Spleen (tissue), 11 donors: ENCODE data around the gene EMILIN1. TPM values are rescaled to one million over a fixed set of nuclear protein-coding genes. Genes with fewer than 3 reads are reported as not detected.

Source experiments
- DNase-seq: peaks from one replicate; pipeline ENCODE4 v3.0.0-alpha.2; 2020
- H3K27ac ChIP-seq, 8 donors: fragments of 200-600 bp; sonication (generic) in 7 of 8; 1 replicate in 4 of 8; 2 replicates in 4 of 8; pipeline versions ENCODE4 v1.5.0 to v1.8.0; 2016 to 2021; ENCODE audit warnings: inconsistent platforms in 4 of 8, mild to moderate bottlenecking in 4 of 8, moderate library complexity in 1 of 8
- H3K27me3 ChIP-seq, 7 donors: fragments of 200-600 bp; sonication (generic) in 6 of 7; replicated peaks in 1 of 7; 1 replicate in 4 of 7; 2 replicates in 3 of 7; pipeline versions ENCODE4 v1.5.0 to v1.8.0; 2016 to 2021; ENCODE audit warnings: inconsistent platforms in 3 of 7, mild to moderate bottlenecking in 1 of 7
- H3K36me3 ChIP-seq, 6 donors: fragments of 200-600 bp; sonication (generic) in 5 of 6; 1 replicate in 4 of 6; 2 replicates in 2 of 6; pipeline versions ENCODE4 v1.5.0 to v1.8.0; 2016 to 2021; ENCODE audit warnings: inconsistent platforms in 2 of 6
- H3K4me1 ChIP-seq, 6 donors: fragments of 200-600 bp; sonication (generic) in 5 of 6; 1 replicate in 3 of 6; 2 replicates in 3 of 6; pipeline versions ENCODE4 v1.5.0 to v1.8.0; 2016 to 2021; ENCODE audit warnings: inconsistent platforms in 3 of 6
- H3K4me3 ChIP-seq, 8 donors: fragments of 200-600 bp; sonication (generic) in 7 of 8; 1 replicate in 4 of 8; 2 replicates in 4 of 8; pipeline versions ENCODE4 v1.5.0 to v1.8.0; 2016 to 2021; ENCODE audit warnings: inconsistent platforms in 4 of 8, mild to moderate bottlenecking in 4 of 8, moderate library complexity in 2 of 8
- H3K9me3 ChIP-seq, 8 donors: fragments of 200-600 bp; sonication (generic) in 7 of 8; 1 replicate in 4 of 8; 2 replicates in 4 of 8; pipeline versions ENCODE4 v1.5.0 to v1.8.0; 2016 to 2021; ENCODE audit warnings: inconsistent platforms in 4 of 8
- CTCF ChIP-seq, 11 experiments: fragments of 200-600 bp in 7 of 11; fragments of 450-650 bp in 4 of 11; sonication (generic) in 4 of 11; IDR thresholded peaks in 8 of 11; conservative IDR thresholded peaks in 3 of 11; 1 replicate in 7 of 11; 2 replicates in 4 of 11; pipeline versions ENCODE4 v1.4.0 to v1.8.0; 2016 to 2021; ENCODE audit warnings: antibody characterized with exemption in 11 of 11, inconsistent platforms in 4 of 11, mild to moderate bottlenecking in 1 of 11
- POLR2A ChIP-seq, 3 donors: fragments of 450-650 bp; IDR thresholded peaks; one replicate each; pipeline ENCODE4 v1.5.1; 2017; ENCODE audit warnings: antibody characterized with exemption in 3 of 3, mild to moderate bottlenecking in 1 of 3
- POLR2AphosphoS5 ChIP-seq, 3 donors: sonication (generic); formaldehyde crosslinking; IDR thresholded peaks; one replicate each; pipeline ENCODE4 v1.5.1; 2017; ENCODE audit warnings: antibody characterized with exemption in 3 of 3
- WGBS, 5 donors: extraction: QIAGEN DNeasy Blood & Tissue Kit in 3 of 5; methylation state at CpG; one replicate each; pipeline versions ENCODE4 v1.1.5 to v1.1.7; 2013 to 2018; 5-methylcytosine and 5-hydroxymethylcytosine counted together
- intact Hi-C: fragments of 100-400 bp; cut with DNase I; formaldehyde crosslinking; loops from one replicate; pipeline ENCODE4 v1.15.0; 2023; ENCODE audit warnings: low total_unique reads
- polyA plus RNA-seq, 3 donors: library from polyadenylated mRNA; stranded (reverse); fragments of 200-250 nt; gene quantifications; one replicate each; pipeline ENCODE4 v1.2.1, GENCODE V29; 2013
- total RNA-seq, 7 donors: library from RNA; depleted of rRNA in 3 of 7; stranded (reverse); fragments of >200 nt in 3 of 7; fragmentation: NEBNext Ultra II Directional in 4 of 7; extraction: Animal tissue kit (Norgen Biotek cat#: 25700) in 4 of 7; gene quantifications; one replicate each; pipeline versions ENCODE4 v1.1.0 to v1.2.1, GENCODE V29; 2016 to 2021
- donor health status: healthy with polysubstance abuse.
- donor health status: DM: no; HTN: no; CAD: no; lungs with moderate emphysema.
- donor health status: DM: no; HTN: no; CAD: no.
- donor health status: Bipolar disorder and iron deficiency.
- donor health status: healthy.
- donor health status: DM: no; HTN: no; CAD: no.
- donor health status: DM: yes; HTN: yes; CAD: no.

Gene EMILIN1
- total and polyA plus RNA-seq, 10 donors = 18.3 to 152 (median 105) TPM

GRCh38 chr2:27099334-27099955, 21.0 kb downstream of the EMILIN1 start:
- no peak overlapping the region for H3K27ac ChIP-seq
- H3K9me3 ChIP-seq = no peaks in the 10 kb centered on the region
- H3K4me1 ChIP-seq = peaks cover 0 to 22% (median 14%) of the 10 kb centered on the region in 6 donors
- H3K36me3 ChIP-seq = peaks cover 0 to 3% (median 0%) of the 10 kb centered on the region in 6 donors
- no peak overlapping the region for H3K4me3 ChIP-seq
- DNase-seq = no peak
- TF ChIP-seq POLR2AphosphoS5 (IDR thresholded peaks at IDR 0.05) = no peak
- TF ChIP-seq CTCF (IDR thresholded peaks at IDR 0.05 in 8 of 11, conservative IDR thresholded peaks at IDR 0.05 in 3 of 11) = no peak
- no peak for TF ChIP-seq POLR2A (IDR thresholded peaks at IDR 0.05)
- 87 to 96% (median 94%) methylated on average over 9 to 19 of the region's 19 CpGs for WGBS, 5 donors
- H3K27me3 ChIP-seq = peaks cover 0 to 10% (median 0%) of the 10 kb centered on the region in 7 donors
- intact Hi-C loops = loop anchor here (5.0 kb wide), 2 partner anchors 93 to 178 kb away; partner anchors contain the start of gene DNAJC5G

- no peak overlapping the region for H3K27ac ChIP-seq
- peaks cover 0 to 10% (median 0%) of the 10 kb centered on the region in 7 donors for H3K27me3 ChIP-seq
- peaks cover 0 to 22% (median 14%) of the 10 kb centered on the region in 6 donors for H3K4me1 ChIP-seq
- WGBS, 5 donors = 80 to 92% (median 91%) methylated on average over 8 to 10 of the region's 10 CpGs
- no peak for TF ChIP-seq CTCF (IDR thresholded peaks at IDR 0.05 in 8 of 11, conservative IDR thresholded peaks at IDR 0.05 in 3 of 11)
- no peak overlapping the region for H3K4me3 ChIP-seq
- no peak for DNase-seq
- intact Hi-C loops = no loop called here
- peaks cover 0 to 3% (median 0%) of the 10 kb centered on the region in 6 donors for H3K36me3 ChIP-seq
- H3K9me3 ChIP-seq = no peaks in the 10 kb centered on the region
These were observed 21.6 kb downstream of the EMILIN1 start for GRCh38 chr2:27100036-27100435.

DNA sequence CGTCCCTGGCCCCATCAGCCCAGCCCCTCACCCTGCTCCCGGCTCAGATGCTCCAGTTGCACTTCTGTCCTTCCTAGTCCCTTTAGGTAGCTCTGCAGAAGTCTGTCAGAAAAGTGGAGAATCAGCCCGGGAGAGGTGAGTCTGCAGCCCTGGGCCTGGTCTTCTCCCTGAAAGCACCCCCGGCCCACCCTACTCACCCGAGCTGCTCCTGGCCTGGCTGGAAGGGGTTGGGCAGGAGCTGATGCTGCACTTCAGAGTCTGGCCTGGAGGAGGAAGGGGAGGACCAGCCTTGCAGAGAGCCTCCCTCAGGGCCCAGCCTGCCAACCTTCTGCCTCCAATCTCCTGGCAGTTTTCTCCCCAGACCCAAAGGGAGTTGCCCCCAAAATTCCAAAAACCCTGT, 23.9 kb downstream of the EMILIN1 start:
- WGBS, 5 donors = 72 to 100% (median 90%) methylated on average over 5 of the region's 5 CpGs
- peaks cover 0 to 26% (median 0%) of the 10 kb centered on the region in 7 donors for H3K27me3 ChIP-seq
- H3K9me3 ChIP-seq = no peaks in the 10 kb centered on the region
- peaks cover 0 to 6% (median 0%) of the 10 kb centered on the region in 6 donors for H3K4me1 ChIP-seq
- no peak for TF ChIP-seq POLR2AphosphoS5 (IDR thresholded peaks at IDR 0.05)
- TF ChIP-seq POLR2A (IDR thresholded peaks at IDR 0.05) = no peak
- TF ChIP-seq CTCF (IDR thresholded peaks at IDR 0.05 in 8 of 11, conservative IDR thresholded peaks at IDR 0.05 in 3 of 11) = no peak
- DNase-seq = no peak
- intact Hi-C loops = no loop called here
- H3K27ac ChIP-seq = no peak overlapping the region
- H3K4me3 ChIP-seq = no peak overlapping the region
- peaks cover 0 to 3% (median 0%) of the 10 kb centered on the region in 6 donors for H3K36me3 ChIP-seq

- H3K27ac ChIP-seq = no peak overlapping the region
- intact Hi-C loops = no loop called here
- no peak overlapping the region for H3K4me3 ChIP-seq
- WGBS, 5 donors = 69 to 83% (median 77%) methylated on average over 3 of the region's 3 CpGs
- no peaks in the 10 kb centered on the region for H3K4me1 ChIP-seq
- H3K36me3 ChIP-seq = no peaks in the 10 kb centered on the region
- TF ChIP-seq POLR2A (IDR thresholded peaks at IDR 0.05) (no peak), CTCF (IDR thresholded peaks at IDR 0.05 in 8 of 11, conservative IDR thresholded peaks at IDR 0.05 in 3 of 11) (no peak), POLR2AphosphoS5 (IDR thresholded peaks at IDR 0.05) (no peak)
- peaks cover 0 to 27% (median 0%) of the 10 kb centered on the region in 7 donors for H3K27me3 ChIP-seq
- no peak for DNase-seq
- no peaks in the 10 kb centered on the region for H3K9me3 ChIP-seq
These were observed 27.6 kb downstream of the EMILIN1 start for GRCh38 chr2:27105981-27106380.
